Measurements from ENCODE around the gene HSPA2.
"Not testable (repeated sequence)": the region's sequence is repeated elsewhere in the genome, so short reads cannot be mapped to it uniquely, and the experiment has no call there.

DNA sequence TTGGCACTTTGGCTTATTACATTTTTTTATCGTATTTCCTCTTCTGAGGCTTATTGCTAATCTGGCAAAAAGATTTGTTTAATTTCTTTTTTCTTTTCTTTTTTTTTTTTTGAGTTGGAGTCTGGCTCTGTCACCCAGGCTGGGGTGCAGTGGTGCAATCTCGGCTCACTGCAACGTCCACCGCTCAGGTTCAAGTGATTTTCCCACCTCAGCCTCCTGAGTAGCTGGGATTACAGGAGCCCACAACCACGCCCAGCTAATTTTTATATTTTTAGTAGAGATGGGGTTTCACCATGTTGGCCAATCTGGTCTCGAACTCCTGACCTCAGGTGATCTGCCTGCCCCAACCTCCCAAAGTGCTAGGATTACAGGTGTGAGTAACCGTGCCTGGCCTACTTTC lies 29.1 kb downstream of the HSPA2 start:
- not testable (repeated sequence) for TF ChIP-seq POLR2A (IDR thresholded peaks at IDR 0.05; ENCODE audit: low read depth, low read length); TAF1 (IDR thresholded peaks at IDR 0.05; ENCODE audit: low read depth, low read length); POU2F2 (IDR thresholded peaks at IDR 0.05; ENCODE audit: low read depth, low read length); POLR2AphosphoS5 (IDR thresholded peaks at IDR 0.05; ENCODE audit: low read depth, low read length); PAX5 (IDR thresholded peaks at IDR 0.05; ENCODE audit: insufficient read depth, low read length, severe bottlenecking)
